Colonic mucosa (tissue), 4 donors: Measurements from ENCODE around the gene PTGIS. TPM values are rescaled to one million over a fixed set of nuclear protein-coding genes. Genes with fewer than 3 reads are reported as not detected.

Experiments used
- DNase-seq: peaks from one replicate; pipeline ENCODE4 v3.0.0-alpha.2; 2020
- H3K27ac ChIP-seq: fragments of 200-600 bp; one replicate; pipeline ENCODE4 v1.8.0; 2021
- H3K27me3 ChIP-seq: fragments of 200-600 bp; one replicate; pipeline ENCODE4 v1.8.0; 2021
- H3K36me3 ChIP-seq: fragments of 200-600 bp; one replicate; pipeline ENCODE4 v1.8.0; 2021
- H3K4me1 ChIP-seq: fragments of 200-600 bp; one replicate; pipeline ENCODE4 v1.8.0; 2021; ENCODE audit warnings: mild to moderate bottlenecking
- H3K4me3 ChIP-seq: fragments of 200-600 bp; one replicate; pipeline ENCODE4 v1.8.0; 2021
- H3K9ac ChIP-seq, 2 donors: one replicate each; pipeline ENCODE4 v1.7.0; 2013; ENCODE audit warnings: control low read depth in 2 of 2, low read depth in 2 of 2, low read length in 2 of 2
- H3K9me3 ChIP-seq: fragments of 200-600 bp; one replicate; pipeline ENCODE4 v1.8.0; 2021
- CTCF ChIP-seq: fragments of 200-600 bp; IDR thresholded peaks from one replicate; pipeline ENCODE4 v1.8.0; 2022; ENCODE audit warnings: antibody characterized with exemption, mild to moderate bottlenecking
- intact Hi-C: fragments of 100-400 bp; cut with DNase I; formaldehyde crosslinking; loops from one replicate; pipeline ENCODE4 v1.14.1; 2022
- total RNA-seq, 2 donors: library from RNA; stranded (reverse); fragmentation: NEBNext Ultra II Directional in 1 of 2; extraction: Animal tissue kit (Norgen Biotek cat#: 25700) in 1 of 2; gene quantifications; one replicate each; pipeline ENCODE4 v1.2.1, GENCODE V29; 2021
- donor health status: healthy.
- donor health status: DM: no; HTN: no; CAD: no.
- donor health status: DM: no; HTN: no; CAD: no.

PTGIS gene
- total RNA-seq, 2 donors from 2014 or later, result 0.94 to 8.0 TPM

GRCh38 chr20:49532285-49532946 lies 35.5 kb downstream of the PTGIS start:
- no peak overlapping the region for H3K4me3 ChIP-seq
- no peaks in the 10 kb centered on the region for H3K9me3 ChIP-seq
- no peak for TF ChIP-seq CTCF
- no peaks in the 10 kb centered on the region for H3K36me3 ChIP-seq
- H3K27ac ChIP-seq, result no peak overlapping the region
- H3K4me1 ChIP-seq, result no peaks in the 10 kb centered on the region
- H3K27me3 ChIP-seq, result no peaks in the 10 kb centered on the region
- intact Hi-C loops, result loop anchor here (5.0 kb wide), 1 partner anchor 200 kb away; no protein-coding TSS in a partner anchor
- H3K9ac ChIP-seq, result no peak overlapping the region
- no peak for DNase-seq

- H3K4me1 ChIP-seq, result no peaks in the 10 kb centered on the region
- H3K27ac ChIP-seq, result no peak overlapping the region
- H3K9ac ChIP-seq, result no peak overlapping the region
- H3K4me3 ChIP-seq, result no peak overlapping the region
- intact Hi-C loops, result no loop called here
- no peaks in the 10 kb centered on the region for H3K9me3 ChIP-seq
- TF ChIP-seq CTCF, result no peak
- no peaks in the 10 kb centered on the region for H3K27me3 ChIP-seq
- no peaks in the 10 kb centered on the region for H3K36me3 ChIP-seq
- no peak for DNase-seq
Measured at GRCh38 chr20:49529470-49529869, 38.5 kb downstream of the PTGIS start.

- Histone ChIP-seq H3K27me3 (no peaks in the 10 kb centered on the region), H3K27ac (no peak overlapping the region), H3K9me3 (no peaks in the 10 kb centered on the region), H3K9ac (no peak overlapping the region), H3K36me3 (no peaks in the 10 kb centered on the region), H3K4me3 (no peak overlapping the region), H3K4me1 (no peaks in the 10 kb centered on the region)
- TF ChIP-seq CTCF, result no peak
- no peak for DNase-seq
- intact Hi-C loops, result no loop called here
Measured at GRCh38 chr20:49526568-49526967, 41.4 kb downstream of the PTGIS start.

GRCh38 chr20:49526056-49526455 lies 41.9 kb downstream of the PTGIS start:
- no peak overlapping the region for H3K9ac ChIP-seq
- no peaks in the 10 kb centered on the region for H3K9me3 ChIP-seq
- no peak overlapping the region for H3K4me3 ChIP-seq
- H3K27ac ChIP-seq, result no peak overlapping the region
- no peaks in the 10 kb centered on the region for H3K27me3 ChIP-seq
- DNase-seq, result no peak
- no peaks in the 10 kb centered on the region for H3K36me3 ChIP-seq
- intact Hi-C loops, result no loop called here
- H3K4me1 ChIP-seq, result no peaks in the 10 kb centered on the region
- no peak for TF ChIP-seq CTCF

GRCh38 chr20:49523767-49524360 lies 44.1 kb downstream of the PTGIS start:
- no peak for TF ChIP-seq CTCF
- no peaks in the 10 kb centered on the region for H3K36me3 ChIP-seq
- no peaks in the 10 kb centered on the region for H3K9me3 ChIP-seq
- H3K4me1 ChIP-seq, result no peaks in the 10 kb centered on the region
- no peak for DNase-seq
- no peak overlapping the region for H3K4me3 ChIP-seq
- H3K9ac ChIP-seq, result no peak overlapping the region
- intact Hi-C loops, result no loop called here
- H3K27me3 ChIP-seq, result no peaks in the 10 kb centered on the region
- no peak overlapping the region for H3K27ac ChIP-seq
